Measurements from ENCODE around the gene PRKN. TPM values are rescaled to one million over a fixed set of nuclear protein-coding genes. Genes with fewer than 3 reads are reported as not detected.

Gene PRKN
- total RNA-seq, 1 experiment from 2014 or later = 2.0 TPM

DNA sequence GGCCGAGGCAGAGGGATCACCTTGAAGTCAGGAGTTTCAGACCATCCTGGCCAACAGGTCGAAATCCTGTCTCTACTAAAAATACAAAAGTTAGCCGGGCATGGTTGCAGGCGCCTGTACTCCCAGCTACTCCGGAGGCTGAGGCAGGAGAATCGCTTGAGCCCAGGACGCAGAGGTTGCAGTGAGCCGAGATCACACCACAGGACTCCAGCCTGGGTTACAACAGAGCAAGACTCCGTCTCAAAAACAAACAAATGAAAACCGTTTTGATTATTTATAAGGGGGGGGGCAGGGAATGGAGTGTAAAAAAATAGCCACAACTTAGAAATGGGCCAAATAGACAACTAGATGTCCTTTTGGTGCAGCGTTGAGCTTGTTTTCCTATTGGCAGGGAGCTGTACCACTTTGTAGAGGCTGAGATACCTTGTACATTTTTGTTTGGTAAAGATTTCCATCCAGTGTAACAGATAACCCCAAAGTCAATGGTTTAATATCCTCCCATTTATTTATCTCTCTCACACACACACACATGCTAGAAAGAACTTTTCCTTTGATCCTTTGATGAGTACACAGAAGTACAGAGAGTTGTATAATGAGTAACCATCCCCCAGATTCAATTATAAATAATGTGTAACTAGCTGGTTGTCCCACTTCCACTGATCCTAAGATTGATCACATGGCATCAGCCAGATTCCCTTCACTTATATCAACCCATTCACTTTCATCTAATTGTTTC is 477.5 kb downstream of the PRKN start:
- Histone ChIP-seq H3K4me2 (ENCODE audit: insufficient read depth, insufficient read length, low read length) (no peak overlapping the region), H3K56ac (ENCODE audit: insufficient read length, low read depth, low read length) (no peak overlapping the region), H3K18ac (ENCODE audit: insufficient read length, low read depth, low read length) (no peak overlapping the region), H3K23me2 (ENCODE audit: insufficient read length, low read depth, low read length, poor library complexity, severe bottlenecking) (no peaks in the 10 kb centered on the region), H2AK5ac (ENCODE audit: insufficient read length, low read length) (no peak overlapping the region), H3K79me1 (ENCODE audit: insufficient read depth, low read depth, low read length, poor library complexity, severe bottlenecking) (no peaks in the 10 kb centered on the region), H2BK5ac (ENCODE audit: insufficient read length, low read length) (no peak overlapping the region), H3T11ph (ENCODE audit: low read length) (no peak overlapping the region), H3K27ac (ENCODE audit: insufficient read length, low read depth, low read length) (no peak overlapping the region), H3K23ac (ENCODE audit: insufficient read length, low read depth, low read length) (no peak overlapping the region), H4K91ac (ENCODE audit: insufficient read length, low read depth, low read length) (no peak overlapping the region), H3K4ac (ENCODE audit: low read depth, low read length) (no peak overlapping the region), H4K5ac (ENCODE audit: insufficient read length, low read depth, low read length) (no peak overlapping the region), H2BK12ac (ENCODE audit: insufficient read length, low read depth, low read length) (no peak overlapping the region), H2BK120ac (ENCODE audit: low read depth, low read length, poor library complexity, severe bottlenecking) (no peak overlapping the region), H2AFZ (ENCODE audit: low read length) (no peak overlapping the region), H3K4me1 (ENCODE audit: insufficient read depth, low read length) (no peaks in the 10 kb centered on the region), H3K9me3 (ENCODE audit: control insufficient read depth, low read depth, low read length) (no peaks in the 10 kb centered on the region), H3K9ac (ENCODE audit: extremely low read depth, insufficient read length, low read length) (no peak overlapping the region), H2BK15ac (ENCODE audit: low read depth, low read length) (no peak overlapping the region), H4K20me1 (ENCODE audit: control insufficient read depth, insufficient read depth, insufficient read length) (no peaks in the 10 kb centered on the region), H3K79me2 (ENCODE audit: insufficient read depth, low read length) (no peaks in the 10 kb centered on the region), H3K27me3 (ENCODE audit: insufficient read depth, low read length) (no peaks in the 10 kb centered on the region), H4K8ac (replicated peaks; ENCODE audit: insufficient read length, low read depth, low read length) (no peak overlapping the region), H3K14ac (ENCODE audit: insufficient read depth, low read length) (no peak overlapping the region), H2BK20ac (ENCODE audit: low read depth, low read length, poor library complexity, severe bottlenecking) (no peak overlapping the region)
- WGBS (ENCODE audit: extremely low coverage, insufficient read length, low lambda C conversion rate) = no CpG with 5 or more reads among the region's 11 CpGs
- no peaks in the 10 kb centered on the region for H3K36me3 Mint-ChIP-seq (ENCODE audit: insufficient read depth in 1 of 3, low read depth in 3 of 3)
- H3K9me3 Mint-ChIP-seq = no peaks in the 10 kb centered on the region
- H3K4me3 Mint-ChIP-seq = no peak overlapping the region
- DNase-seq = no peak
- no peaks in the 10 kb centered on the region for H3K4me1 Mint-ChIP-seq
- H3K27me3 Mint-ChIP-seq (ENCODE audit: low read depth) = no peaks in the 10 kb centered on the region
- no peak for TF ChIP-seq CTCF (conservative IDR thresholded peaks at IDR 0.05)
- no peak overlapping the region for H3K27ac Mint-ChIP-seq
